ENCODE results near the gene PPP2R5E. TPM values are rescaled to one million over a fixed set of nuclear protein-coding genes. Genes with fewer than 3 reads are reported as not detected.

The PPP2R5E gene
- total and polyA plus RNA-seq, 9 donors, result 9.3 to 44.1 (median 35.5) TPM

DNA sequence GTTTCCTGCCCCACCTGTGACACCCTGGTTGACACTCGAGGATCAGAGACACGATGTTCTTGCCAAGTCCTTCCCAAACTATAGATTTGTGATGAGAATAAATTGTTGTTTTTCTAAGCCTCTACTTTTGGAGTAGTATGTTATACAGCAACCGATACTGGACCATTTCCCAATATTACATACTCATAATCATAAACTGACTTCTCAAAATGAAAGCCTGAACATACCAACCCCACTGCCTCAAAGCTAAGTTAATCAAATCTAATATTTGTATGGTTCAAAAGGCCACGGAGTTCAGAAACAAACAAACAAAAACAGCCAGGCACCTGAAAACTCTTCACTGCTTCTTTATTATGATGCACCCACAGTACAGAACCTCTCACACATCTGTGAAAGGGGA lies 172.1 kb downstream of the PPP2R5E start:
- Histone ChIP-seq H3K9me3 (peaks cover 0 to 4% of the 10 kb centered on the region in 2 donors), H3K27ac (no peak overlapping the region), H3K36me3 (no peaks in the 10 kb centered on the region), H3K27me3 (no peaks in the 10 kb centered on the region), H3K4me1 (ENCODE audit: insufficient read depth) (no peaks in the 10 kb centered on the region), H3K4me3 (no peak overlapping the region)
- TF ChIP-seq POLR2A (IDR thresholded peaks at IDR 0.05) (no peak), EP300 (IDR thresholded peaks at IDR 0.05) (no peak)
- TF ChIP-seq, protein P1, sequence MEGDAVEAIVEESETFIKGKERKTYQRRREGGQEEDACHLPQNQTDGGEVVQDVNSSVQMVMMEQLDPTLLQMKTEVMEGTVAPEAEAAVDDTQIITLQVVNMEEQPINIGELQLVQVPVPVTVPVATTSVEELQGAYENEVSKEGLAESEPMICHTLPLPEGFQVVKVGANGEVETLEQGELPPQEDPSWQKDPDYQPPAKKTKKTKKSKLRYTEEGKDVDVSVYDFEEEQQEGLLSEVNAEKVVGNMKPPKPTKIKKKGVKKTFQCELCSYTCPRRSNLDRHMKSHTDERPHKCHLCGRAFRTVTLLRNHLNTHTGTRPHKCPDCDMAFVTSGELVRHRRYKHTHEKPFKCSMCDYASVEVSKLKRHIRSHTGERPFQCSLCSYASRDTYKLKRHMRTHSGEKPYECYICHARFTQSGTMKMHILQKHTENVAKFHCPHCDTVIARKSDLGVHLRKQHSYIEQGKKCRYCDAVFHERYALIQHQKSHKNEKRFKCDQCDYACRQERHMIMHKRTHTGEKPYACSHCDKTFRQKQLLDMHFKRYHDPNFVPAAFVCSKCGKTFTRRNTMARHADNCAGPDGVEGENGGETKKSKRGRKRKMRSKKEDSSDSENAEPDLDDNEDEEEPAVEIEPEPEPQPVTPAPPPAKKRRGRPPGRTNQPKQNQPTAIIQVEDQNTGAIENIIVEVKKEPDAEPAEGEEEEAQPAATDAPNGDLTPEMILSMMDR (IDR thresholded peaks at IDR 0.05), result no peak
- DNase-seq, result no peak
- WGBS, 3 donors, result 91 to 94% (median 92%) methylated on average over 4 of the region's 4 CpGs
- intact Hi-C loops (cut with DNase I), result no loop called here

DNA sequence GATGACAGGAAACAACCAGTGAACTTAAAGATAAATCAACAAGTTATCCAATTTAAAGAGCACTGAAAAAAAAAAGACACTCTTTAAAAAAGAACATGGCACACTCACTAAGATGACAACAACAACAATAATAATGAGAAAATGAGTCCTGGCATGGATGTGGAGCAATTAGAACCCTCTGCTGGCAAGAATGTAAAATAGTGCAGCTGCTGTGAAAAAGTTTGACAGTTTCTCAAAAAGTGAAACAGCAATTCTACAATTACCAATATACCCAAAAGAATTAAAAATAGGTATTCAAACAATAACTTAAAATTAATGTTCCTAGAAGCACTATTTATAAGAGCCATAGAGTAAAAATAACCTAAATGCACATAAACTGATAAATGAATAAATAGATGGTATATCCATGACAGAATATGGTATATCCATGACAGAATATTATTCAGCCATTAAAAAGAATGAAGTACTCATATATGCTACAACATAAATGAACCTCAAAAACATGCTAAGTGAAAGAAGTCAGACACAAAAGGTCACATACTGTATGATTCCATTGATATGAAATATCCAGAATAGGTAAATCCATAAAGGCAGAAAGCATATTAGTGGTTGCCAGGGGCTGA lies 175.3 kb downstream of the PPP2R5E start:
- H3K9me3 ChIP-seq, result peaks cover 0 to 4% of the 10 kb centered on the region in 2 donors
- H3K4me1 ChIP-seq (ENCODE audit: insufficient read depth), result no peaks in the 10 kb centered on the region
- H3K27ac ChIP-seq, result no peak overlapping the region
- intact Hi-C loops (cut with DNase I), result no loop called here
- TF ChIP-seq, protein P1 (IDR thresholded peaks at IDR 0.05), result no peak
- TF ChIP-seq EP300 (IDR thresholded peaks at IDR 0.05), result no peak
- no peak for TF ChIP-seq POLR2A (IDR thresholded peaks at IDR 0.05)
- no peak for DNase-seq
- no peaks in the 10 kb centered on the region for H3K36me3 ChIP-seq
- H3K27me3 ChIP-seq, result no peaks in the 10 kb centered on the region
- H3K4me3 ChIP-seq, result no peak overlapping the region

DNA sequence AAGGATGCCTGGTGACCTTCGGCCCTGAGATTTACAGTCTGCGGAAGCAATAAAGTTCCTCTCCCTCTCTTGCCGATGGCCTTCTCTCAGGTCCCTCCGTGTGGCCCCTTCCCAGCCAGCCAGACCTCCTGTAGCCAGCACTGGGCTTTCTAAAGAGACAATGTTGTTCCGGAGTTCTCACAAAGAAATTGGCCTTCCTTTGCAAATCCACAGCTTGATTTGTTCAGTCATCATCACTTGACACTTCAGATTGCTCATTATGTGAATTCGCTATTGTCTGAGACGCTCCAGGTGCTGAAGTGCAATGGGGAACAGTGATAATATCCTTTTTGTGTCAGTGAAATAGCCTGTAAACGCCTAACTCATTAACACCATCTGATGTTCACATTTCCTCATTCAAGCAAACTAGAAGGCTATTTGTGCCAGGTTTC lies 180.8 kb downstream of the PPP2R5E start:
- H3K27ac ChIP-seq, result no peak overlapping the region
- no peaks in the 10 kb centered on the region for H3K27me3 ChIP-seq
- WGBS, 3 donors, result 19 to 27% (median 24%) methylated on average over 8 of the region's 8 CpGs
- no peaks in the 10 kb centered on the region for H3K36me3 ChIP-seq
- no peak for DNase-seq
- H3K9me3 ChIP-seq, result no peaks in the 10 kb centered on the region
- intact Hi-C loops (cut with DNase I), result no loop called here
- H3K4me1 ChIP-seq (ENCODE audit: insufficient read depth), result no peaks in the 10 kb centered on the region
- no peak overlapping the region for H3K4me3 ChIP-seq
- TF ChIP-seq, protein P1 (IDR thresholded peaks at IDR 0.05), result no peak
- TF ChIP-seq POLR2A (IDR thresholded peaks at IDR 0.05), result no peak
- no peak for TF ChIP-seq EP300 (IDR thresholded peaks at IDR 0.05)

DNA sequence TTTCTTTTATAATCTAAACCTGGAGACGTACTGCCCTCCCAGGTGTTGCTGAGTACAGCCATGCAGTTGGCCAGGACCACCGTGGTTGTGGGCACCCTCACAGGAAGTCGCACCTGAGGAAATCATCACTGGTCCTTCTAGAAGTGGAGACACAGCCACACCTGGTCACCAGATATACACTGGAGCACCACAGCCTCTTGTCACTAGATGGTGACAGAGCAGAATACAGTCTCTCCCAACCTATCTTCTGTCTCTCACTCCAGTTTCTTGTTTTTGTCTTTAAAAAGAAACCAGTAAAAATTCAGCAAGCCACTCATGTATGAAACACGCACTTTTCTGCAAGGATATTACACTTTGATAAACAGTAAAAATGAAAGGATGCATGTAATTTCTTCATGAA lies 181.4 kb downstream of the PPP2R5E start:
- WGBS, 3 donors, result 65 to 77% (median 67%) methylated on average over 4 of the region's 4 CpGs
- H3K4me1 ChIP-seq (ENCODE audit: insufficient read depth), result no peaks in the 10 kb centered on the region
- intact Hi-C loops (cut with DNase I), result no loop called here

More for the DNA sequence above, 181.4 kb downstream of the PPP2R5E start:
- TF ChIP-seq, protein P1 (IDR thresholded peaks at IDR 0.05), result no peak
- TF ChIP-seq POLR2A (IDR thresholded peaks at IDR 0.05) (no peak), EP300 (IDR thresholded peaks at IDR 0.05) (no peak)
- Histone ChIP-seq H3K27me3 (no peaks in the 10 kb centered on the region), H3K4me3 (no peak overlapping the region), H3K27ac (no peak overlapping the region), H3K9me3 (no peaks in the 10 kb centered on the region), H3K36me3 (no peaks in the 10 kb centered on the region)
- no peak for DNase-seq

Measured in ovary (tissue), 9 donors.